GM18870 (cell line): ENCODE results near the gene OR1J2.

Experiments
- ATAC-seq: cut with Tn5 transposase; IDR thresholded peaks from one replicate; pipeline ENCODE4 v1.9.1; 2021; ENCODE audit warnings: moderate library complexity; ENCODE audit not compliant: unreplicated experiment

OR1J2 gene

GRCh38 chr9:122546196-122546595, 35.6 kb downstream of the OR1J2 start:
- ATAC-seq = no peak

DNA sequence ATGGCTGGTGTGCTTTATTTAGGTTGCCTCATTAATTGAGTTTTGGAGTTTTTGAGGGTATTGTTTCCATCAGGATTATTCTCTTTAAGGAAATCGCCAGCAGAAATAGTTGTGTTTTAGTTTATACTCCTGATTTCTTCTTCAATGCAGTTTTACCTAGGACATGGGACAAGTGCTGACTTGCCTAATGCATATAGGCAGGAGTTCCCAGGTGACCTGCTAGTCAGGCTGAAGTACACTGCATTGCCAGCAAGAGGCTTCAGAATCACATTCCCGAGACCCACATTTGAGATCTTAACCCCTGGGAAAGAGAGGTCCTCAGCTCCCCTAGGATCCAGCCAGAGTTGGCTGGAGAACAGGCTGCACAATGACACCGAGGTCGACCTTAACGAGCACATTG, 40.8 kb downstream of the OR1J2 start:
- no peak for ATAC-seq

- no peak for ATAC-seq
Measured at GRCh38 chr9:122552812-122553211, 42.2 kb downstream of the OR1J2 start, which contains the start of gene OR1N2. Gene OR1N2, plus strand, starts transcription at chr9:122553112. Its CDS starts 100 bp downstream, at chr9:122553212.
